ACC112 (cell line): ENCODE data around the gene CD99L2.

ENCODE experiments used
- H2AFZ ChIP-seq: fragments of 200-600 bp; sonication (generic); one replicate; pipeline ENCODE4 v1.6.0; 2017; ENCODE audit warnings: antibody characterized with exemption, low read length; ENCODE audit not compliant: unreplicated experiment
- H3K27ac ChIP-seq: fragments of 200-600 bp; sonication (generic); 2 replicates; pipeline ENCODE4 v1.5.1; 2014; ENCODE audit warnings: low read depth, mild to moderate bottlenecking, antibody characterized with exemption, low read length, moderate library complexity
- H3K27me3 ChIP-seq: fragments of 200-600 bp; sonication (generic); 2 replicates; pipeline ENCODE4 v1.6.1; 2014; ENCODE audit warnings: mild to moderate bottlenecking, antibody characterized with exemption, low read length, moderate library complexity, mixed read lengths; ENCODE audit not compliant: insufficient read depth
- H3K36me3 ChIP-seq: fragments of 200-600 bp; sonication (generic); 2 replicates; pipeline ENCODE4 v1.6.1; 2016; ENCODE audit warnings: mild to moderate bottlenecking, antibody characterized with exemption, low read length, moderate library complexity, mixed read lengths; ENCODE audit not compliant: insufficient read depth
- H3K4me1 ChIP-seq: fragments of 200-600 bp; sonication (generic); one replicate; pipeline ENCODE4 v1.6.1; 2016; ENCODE audit warnings: low read length, mixed read lengths; ENCODE audit not compliant: insufficient read depth, unreplicated experiment, control insufficient read depth
- H3K4me3 ChIP-seq: fragments of 200-600 bp; sonication (generic); 2 replicates; pipeline ENCODE4 v1.5.1; 2014; ENCODE audit warnings: mild to moderate bottlenecking, low read depth, low read length
- H3K79me2 ChIP-seq: fragments of 200-600 bp; sonication (generic); one replicate; pipeline ENCODE4 v1.6.0; 2016; ENCODE audit warnings: low read length; ENCODE audit not compliant: control insufficient read depth, unreplicated experiment, insufficient read depth

Gene CD99L2

GRCh38 chrX:150926791-150927190 is 28.3 kb upstream of the CD99L2 start:
- Histone ChIP-seq H3K4me3 (no peak overlapping the region), H3K27ac (no peak overlapping the region), H2AFZ (no peak overlapping the region), H3K27me3 (no peaks in the 10 kb centered on the region), H3K36me3 (no peaks in the 10 kb centered on the region), H3K79me2 (no peaks in the 10 kb centered on the region), H3K4me1 (no peaks in the 10 kb centered on the region)

- Histone ChIP-seq H3K36me3 (no peaks in the 10 kb centered on the region), H3K79me2 (no peaks in the 10 kb centered on the region), H3K4me1 (no peaks in the 10 kb centered on the region), H3K4me3 (no peak overlapping the region), H3K27me3 (no peaks in the 10 kb centered on the region), H2AFZ (no peak overlapping the region), H3K27ac (no peak overlapping the region)
These were observed 27.8 kb upstream of the CD99L2 start for GRCh38 chrX:150926304-150926703.

- H2AFZ ChIP-seq = no peak overlapping the region
- H3K27ac ChIP-seq = no peak overlapping the region
- no peaks in the 10 kb centered on the region for H3K36me3 ChIP-seq
- H3K79me2 ChIP-seq = no peaks in the 10 kb centered on the region
- no peaks in the 10 kb centered on the region for H3K27me3 ChIP-seq
- H3K4me3 ChIP-seq = no peak overlapping the region
- H3K4me1 ChIP-seq = no peaks in the 10 kb centered on the region
These were observed 20.9 kb upstream of the CD99L2 start for GRCh38 chrX:150919401-150919800.

GRCh38 chrX:150913511-150913910 is 15.0 kb upstream of the CD99L2 start:
- Histone ChIP-seq H3K79me2 (no peaks in the 10 kb centered on the region), H3K27ac (no peak overlapping the region), H3K27me3 (no peaks in the 10 kb centered on the region), H2AFZ (no peak overlapping the region), H3K4me1 (no peaks in the 10 kb centered on the region), H3K36me3 (no peaks in the 10 kb centered on the region), H3K4me3 (no peak overlapping the region)

GRCh38 chrX:150907474-150907873 is 9.0 kb upstream of the CD99L2 start:
- Histone ChIP-seq H2AFZ (no peak overlapping the region), H3K36me3 (no peaks in the 10 kb centered on the region), H3K4me1 (no peaks in the 10 kb centered on the region), H3K4me3 (no peak overlapping the region), H3K27ac (no peak overlapping the region), H3K27me3 (no peaks in the 10 kb centered on the region), H3K79me2 (no peaks in the 10 kb centered on the region)

- Histone ChIP-seq H3K36me3 (no peaks in the 10 kb centered on the region), H3K27me3 (no peaks in the 10 kb centered on the region), H2AFZ (no peak overlapping the region), H3K79me2 (no peaks in the 10 kb centered on the region), H3K4me1 (no peaks in the 10 kb centered on the region), H3K27ac (no peak overlapping the region), H3K4me3 (no peak overlapping the region)
These were observed 8.2 kb upstream of the CD99L2 start for GRCh38 chrX:150906694-150907093.

DNA sequence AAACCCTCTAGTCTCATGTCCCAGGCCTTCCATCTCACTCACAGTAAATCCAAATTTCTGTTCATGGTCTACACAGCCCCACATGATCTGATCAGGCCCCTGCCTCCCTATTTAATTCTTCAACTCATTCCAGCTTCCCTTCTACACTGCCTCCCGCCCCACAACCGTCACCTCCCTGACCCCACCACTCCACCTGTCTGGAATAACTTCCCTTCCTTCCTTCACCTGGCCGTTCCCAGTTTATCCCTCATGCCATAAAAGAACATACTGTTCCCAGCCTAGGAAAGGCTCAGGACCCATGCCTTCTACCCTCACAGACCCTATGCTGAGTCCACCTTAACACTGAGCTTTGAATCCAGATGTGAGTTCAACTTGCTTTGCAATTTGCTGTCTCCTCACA is 6.8 kb upstream of the CD99L2 start:
- Histone ChIP-seq H3K27ac (no peak overlapping the region), H3K36me3 (no peaks in the 10 kb centered on the region), H3K4me3 (no peak overlapping the region), H3K79me2 (no peaks in the 10 kb centered on the region), H3K4me1 (no peaks in the 10 kb centered on the region), H2AFZ (no peak overlapping the region), H3K27me3 (no peaks in the 10 kb centered on the region)

- Histone ChIP-seq H3K4me1 (peaks cover 3% of the 10 kb centered on the region), H3K4me3 (no peak overlapping the region), H3K27me3 (no peaks in the 10 kb centered on the region), H3K36me3 (no peaks in the 10 kb centered on the region), H2AFZ (no peak overlapping the region), H3K27ac (no peak overlapping the region), H3K79me2 (no peaks in the 10 kb centered on the region)
These were observed 4.6 kb upstream of the CD99L2 start for GRCh38 chrX:150903110-150903508.

GRCh38 chrX:150902434-150903109 is 4.1 kb upstream of the CD99L2 start:
- peaks cover 3% of the 10 kb centered on the region for H3K4me1 ChIP-seq
- H3K36me3 ChIP-seq = no peaks in the 10 kb centered on the region
- H2AFZ ChIP-seq = no peak overlapping the region
- no peaks in the 10 kb centered on the region for H3K27me3 ChIP-seq
- no peak overlapping the region for H3K27ac ChIP-seq
- no peak overlapping the region for H3K4me3 ChIP-seq
- peaks cover under 1% of the 10 kb centered on the region for H3K79me2 ChIP-seq

GRCh38 chrX:150899191-150899757 is 806 bp upstream of the CD99L2 start:
- Histone ChIP-seq H3K27ac (no peak overlapping the region), H3K4me3 (peak overlapping the region; percentile 95), H3K27me3 (no peaks in the 10 kb centered on the region), H3K4me1 (peaks cover 9% of the 10 kb centered on the region), H2AFZ (peak overlapping the region; percentile 66), H3K79me2 (peaks cover 12% of the 10 kb centered on the region), H3K36me3 (no peaks in the 10 kb centered on the region)
